ENCODE data around the gene NRXN2.
"Not testable (repeated sequence)": the region's sequence is repeated elsewhere in the genome, so short reads cannot be mapped to it uniquely, and the experiment has no call there.

NRXN2 gene

DNA sequence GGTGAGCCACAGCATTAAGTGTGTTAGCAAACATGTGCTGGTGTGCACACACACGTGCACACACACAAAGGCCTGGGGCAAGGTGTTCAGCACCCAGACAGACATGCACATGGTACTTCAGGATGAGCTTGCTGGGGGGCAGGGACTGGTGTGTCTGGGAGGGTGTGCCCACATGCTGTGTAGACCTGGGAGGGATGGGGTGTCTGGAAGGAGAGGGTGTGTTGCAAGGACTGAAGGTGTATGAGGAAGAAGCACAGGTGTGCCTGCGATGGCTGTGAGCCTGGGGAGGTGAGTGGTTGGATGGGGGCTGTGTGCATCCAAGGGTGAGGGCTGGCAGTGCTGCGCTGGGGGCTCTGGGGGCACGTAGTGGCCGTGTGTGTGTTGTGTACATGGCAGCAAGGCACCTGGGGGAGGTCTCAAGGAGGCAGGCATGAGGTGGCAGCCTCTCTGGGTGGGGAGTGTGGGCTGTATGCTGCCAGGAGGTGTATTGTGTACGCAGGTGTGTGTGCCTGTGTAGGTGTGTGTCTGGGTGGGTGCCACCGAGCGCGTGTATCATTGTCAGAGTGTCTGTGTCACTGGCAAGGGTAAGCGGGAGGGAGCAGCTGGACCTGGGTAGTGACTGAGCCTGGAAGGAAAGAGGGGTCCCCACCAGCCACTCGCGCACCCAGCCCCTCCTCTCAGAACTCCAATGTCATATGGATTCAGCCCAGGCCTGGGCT, 2.2 kb downstream of the NRXN2 start:
- DNase-seq: no peak

GRCh38 chr11:64720167-64720566, 2.8 kb downstream of the NRXN2 start:
- DNase-seq: no peak

DNA sequence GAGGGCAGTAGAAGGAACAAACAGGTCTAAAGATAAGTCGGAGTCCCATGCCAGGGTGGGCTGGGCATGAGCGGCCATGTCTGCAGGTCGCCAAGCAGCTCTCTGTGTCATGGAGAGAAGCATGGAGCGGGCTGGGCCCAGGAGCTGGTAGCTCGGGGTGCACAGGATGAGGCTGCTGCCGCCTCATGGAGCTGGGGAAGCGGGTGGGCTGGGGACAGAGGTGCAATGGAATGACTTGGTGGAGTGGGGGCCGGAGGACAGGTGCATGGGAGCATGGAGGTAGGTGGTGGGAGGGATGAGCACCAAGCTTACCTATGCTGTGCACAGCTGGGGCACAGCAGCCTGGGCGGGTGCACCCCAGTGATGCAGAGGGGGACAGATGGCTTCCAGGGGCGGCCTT, 3.6 kb downstream of the NRXN2 start:
- DNase-seq: no peak

DNA sequence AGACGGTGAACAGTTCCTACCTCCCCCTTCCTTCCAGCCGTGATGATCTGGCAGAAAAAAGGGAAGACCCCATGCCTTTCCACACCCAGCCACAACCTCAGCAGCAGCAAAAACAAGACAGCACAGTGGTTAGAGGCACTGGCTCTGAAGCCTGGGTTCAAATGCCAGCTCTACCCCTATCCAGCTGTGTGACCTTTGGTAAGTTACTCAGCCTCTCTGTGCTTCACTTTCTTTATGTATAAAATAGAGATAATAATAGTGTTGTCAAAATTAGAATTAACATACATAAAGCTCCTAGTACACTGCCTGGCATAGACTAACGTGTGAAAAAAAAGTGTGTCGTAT, 4.2 kb downstream of the NRXN2 start:
- DNase-seq: no peak

- no peak for DNase-seq
These were observed 4.8 kb downstream of the NRXN2 start for GRCh38 chr11:64718084-64718779.

- no peak for DNase-seq
These were observed 5.8 kb downstream of the NRXN2 start for GRCh38 chr11:64717268-64717578.

- no peak for DNase-seq
These were observed 6.3 kb downstream of the NRXN2 start for GRCh38 chr11:64716473-64717267.

DNA sequence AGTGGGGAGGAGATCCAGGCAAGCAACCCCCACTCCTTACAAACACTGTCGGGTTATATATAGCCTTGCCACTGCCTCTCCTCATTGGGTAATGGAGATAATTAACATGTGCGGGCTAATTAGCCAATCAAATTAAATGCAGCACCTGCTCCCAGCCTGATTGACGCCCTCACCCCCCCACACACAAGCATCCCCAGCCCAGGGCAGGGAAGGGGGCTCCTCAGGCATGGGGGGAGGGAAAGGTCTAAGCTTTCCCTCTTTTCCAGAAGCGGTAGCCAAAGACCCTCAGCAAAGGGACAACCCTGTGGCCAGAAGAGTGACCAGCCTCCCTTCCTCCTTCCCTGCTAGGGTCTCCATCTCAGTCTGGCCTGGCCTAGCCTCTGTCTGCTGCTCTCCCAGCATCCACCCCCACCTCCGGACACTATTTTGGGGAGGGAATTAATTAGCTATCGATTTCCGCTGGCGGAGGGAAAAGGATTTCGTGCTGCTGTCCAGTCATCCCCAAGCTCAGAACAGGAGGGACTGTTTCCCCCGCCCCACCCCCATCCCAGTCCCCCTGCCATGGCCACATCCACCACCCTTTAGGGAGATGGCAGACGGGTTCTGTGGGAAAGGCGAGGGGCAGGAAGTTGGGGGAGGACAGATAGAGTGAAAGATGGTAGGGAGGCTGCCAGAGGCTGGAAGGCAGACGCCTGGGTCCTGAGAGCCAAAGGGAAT, 7.1 kb downstream of the NRXN2 start:
- DNase-seq: no peak

DNA sequence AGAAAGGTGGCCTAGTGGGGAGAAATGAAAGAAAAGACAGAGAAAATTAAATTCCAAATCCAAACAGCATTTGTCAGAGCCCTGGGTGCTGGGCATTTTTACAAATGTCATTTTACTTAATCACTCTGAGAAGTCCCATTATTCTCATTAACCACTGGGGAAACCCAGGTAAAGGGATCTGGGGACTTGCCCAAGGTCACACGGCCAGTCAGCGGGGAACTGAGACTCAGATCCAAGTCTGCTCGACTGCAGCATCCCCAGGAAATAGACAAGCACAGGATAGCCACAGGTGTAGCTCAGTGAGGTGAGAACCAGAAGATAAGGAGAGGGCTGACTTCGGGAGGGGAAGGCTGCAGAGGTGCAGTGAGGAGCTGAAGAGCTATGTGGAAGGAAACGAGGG, 7.9 kb downstream of the NRXN2 start:
- no peak for DNase-seq

GRCh38 chr11:64714666-64715065, 8.3 kb downstream of the NRXN2 start:
- DNase-seq: no peak

- no peak for DNase-seq
These were observed 9.1 kb downstream of the NRXN2 start for GRCh38 chr11:64713781-64714363.

DNA sequence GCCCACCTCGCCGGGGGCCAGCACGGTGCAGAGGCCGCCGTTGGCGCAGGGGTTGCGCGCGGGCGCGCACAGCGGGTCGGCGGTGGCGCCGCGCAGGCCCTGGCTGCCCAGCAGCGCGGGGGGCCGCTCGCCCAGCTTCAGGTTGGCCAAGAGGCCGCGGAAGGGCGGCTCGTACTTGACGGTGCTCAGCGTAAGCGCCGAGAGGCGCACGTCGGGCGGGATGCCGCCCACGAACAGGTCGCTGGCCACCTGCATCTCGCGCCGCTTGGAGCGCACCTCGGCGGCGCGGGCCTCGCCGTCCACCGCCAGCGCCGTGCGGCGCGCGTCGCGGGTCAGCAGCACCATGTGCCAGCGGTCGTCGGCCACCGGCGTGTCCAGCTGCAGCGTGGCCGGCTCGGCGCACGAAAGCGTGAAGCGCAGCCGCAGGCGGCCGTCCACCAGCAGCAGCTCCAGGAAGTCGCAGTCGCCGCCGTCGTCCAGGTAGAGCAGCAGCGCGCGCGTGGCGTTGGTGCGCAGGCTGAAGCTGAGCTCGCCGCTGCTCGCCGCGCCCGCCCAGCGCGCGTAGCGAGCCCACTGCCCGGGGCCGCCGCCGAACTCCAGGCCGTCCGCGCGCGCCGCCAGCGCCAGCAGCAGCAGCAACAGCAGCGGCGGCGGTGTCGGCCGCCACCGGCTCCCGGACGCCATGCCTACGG, 9.8 kb downstream of the NRXN2 start:
- DNase-seq: no peak

GRCh38 chr11:64712430-64713015, 10.5 kb downstream of the NRXN2 start:
- DNase-seq: no peak

DNA sequence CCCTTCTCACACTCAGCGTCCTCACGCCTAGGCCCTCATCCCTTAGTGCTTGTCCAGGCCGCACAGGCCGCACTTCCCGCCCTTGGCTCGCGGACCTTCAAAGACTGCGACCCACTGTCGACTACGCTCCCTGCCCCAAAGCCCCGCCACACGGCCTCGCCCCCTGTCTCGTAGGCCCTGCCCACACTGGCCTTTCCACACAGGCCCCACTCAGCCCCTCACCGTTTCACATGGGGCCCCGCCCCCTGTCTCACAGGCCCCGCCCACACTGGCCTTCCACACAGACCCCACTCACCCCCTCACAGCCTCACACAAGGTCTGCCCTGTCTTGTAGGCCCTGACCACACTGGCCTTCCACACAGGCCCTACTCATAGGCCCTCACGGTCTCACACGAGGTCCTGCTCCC, 11.0 kb downstream of the NRXN2 start:
- DNase-seq: no peak

DNA sequence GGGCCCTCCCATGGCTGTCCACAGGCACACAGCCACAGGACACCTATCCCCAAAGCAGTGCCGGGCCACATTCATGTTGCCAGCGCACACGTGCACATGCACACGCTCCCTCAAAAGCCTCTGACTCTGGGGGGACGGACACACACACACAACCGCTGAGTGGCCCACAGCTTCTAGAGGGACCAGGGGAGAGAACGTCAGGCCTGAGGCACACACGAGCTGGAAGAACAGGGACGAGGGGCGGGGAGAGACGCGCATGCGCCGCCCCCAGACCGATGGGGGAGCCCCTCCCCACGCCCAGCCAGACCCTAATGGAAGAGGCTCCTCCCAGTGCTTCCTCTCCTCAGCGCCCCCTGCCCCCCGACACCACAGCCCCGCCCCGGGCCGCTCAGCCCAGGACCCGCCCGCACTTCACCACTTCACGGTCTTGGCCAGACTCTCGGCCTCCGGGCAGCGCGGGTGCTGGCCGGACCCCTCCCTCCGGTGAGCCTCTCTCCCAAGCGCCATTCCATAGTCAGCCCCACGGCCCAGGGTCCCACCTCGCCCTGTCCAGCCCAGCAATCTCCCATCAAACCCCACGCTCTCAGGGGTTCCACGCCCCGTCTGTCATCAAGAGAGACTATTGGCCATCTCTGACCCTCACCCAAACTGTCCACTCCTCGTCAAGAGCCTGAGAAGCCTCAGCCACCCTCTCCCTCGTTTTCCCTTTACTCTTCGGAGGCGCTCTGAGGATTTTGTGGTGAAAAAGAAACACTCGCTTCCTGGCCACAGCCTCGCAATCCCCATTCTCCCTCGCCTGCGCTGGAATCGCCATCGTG, 11.7 kb downstream of the NRXN2 start:
- no peak for DNase-seq

- no peak for DNase-seq
These were observed 12.4 kb downstream of the NRXN2 start for GRCh38 chr11:64710418-64711137.

- DNase-seq: no peak
These were observed 17.5 kb downstream of the NRXN2 start for GRCh38 chr11:64705501-64705900.

GRCh38 chr11:64703048-64703447, 19.9 kb downstream of the NRXN2 start:
- DNase-seq: no peak

- not testable (repeated sequence) for DNase-seq
These were observed 21.0 kb downstream of the NRXN2 start for GRCh38 chr11:64701956-64702355.

DNA sequence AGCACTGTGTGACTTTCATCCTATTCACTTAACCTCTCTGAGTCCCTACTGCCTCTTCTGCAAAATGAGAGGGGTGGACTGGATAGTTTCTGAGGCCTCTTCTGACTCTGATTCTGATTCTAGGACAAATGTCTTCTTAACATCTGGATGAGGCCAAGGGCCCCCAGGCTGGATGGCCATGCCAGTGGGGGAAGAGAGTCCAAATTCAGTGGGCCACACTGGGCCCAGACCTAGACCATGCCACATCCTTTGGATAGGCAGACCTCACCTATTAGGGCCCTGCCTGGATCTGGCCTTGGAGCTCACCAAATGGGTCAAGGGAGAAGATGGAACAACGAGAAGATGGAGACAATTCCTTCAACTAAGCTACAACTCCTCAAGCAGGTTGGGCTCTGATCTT, 24.6 kb downstream of the NRXN2 start:
- DNase-seq: no peak

All from stimulated activated naive CD4-positive, alpha-beta T cell (primary cell).